Stimulated activated CD8-positive, alpha-beta memory T cell treated with anti-CD3 and anti-CD28 coated beads, Interleukin-12 subunit alpha, Interleukin-12 subunit beta, amount 100 ng/mL, for 24 hours (primary cell): ENCODE measurements around the gene ESYT1.
A peak's percentile ranks its signal among the peaks of the same experiment; 100 is the strongest.

Experiments
- DNase-seq: peaks from one replicate; pipeline ENCODE4 v3.0.0-alpha.2; 2020; ENCODE audit errors: extremely low read depth

The ESYT1 gene, protein sequence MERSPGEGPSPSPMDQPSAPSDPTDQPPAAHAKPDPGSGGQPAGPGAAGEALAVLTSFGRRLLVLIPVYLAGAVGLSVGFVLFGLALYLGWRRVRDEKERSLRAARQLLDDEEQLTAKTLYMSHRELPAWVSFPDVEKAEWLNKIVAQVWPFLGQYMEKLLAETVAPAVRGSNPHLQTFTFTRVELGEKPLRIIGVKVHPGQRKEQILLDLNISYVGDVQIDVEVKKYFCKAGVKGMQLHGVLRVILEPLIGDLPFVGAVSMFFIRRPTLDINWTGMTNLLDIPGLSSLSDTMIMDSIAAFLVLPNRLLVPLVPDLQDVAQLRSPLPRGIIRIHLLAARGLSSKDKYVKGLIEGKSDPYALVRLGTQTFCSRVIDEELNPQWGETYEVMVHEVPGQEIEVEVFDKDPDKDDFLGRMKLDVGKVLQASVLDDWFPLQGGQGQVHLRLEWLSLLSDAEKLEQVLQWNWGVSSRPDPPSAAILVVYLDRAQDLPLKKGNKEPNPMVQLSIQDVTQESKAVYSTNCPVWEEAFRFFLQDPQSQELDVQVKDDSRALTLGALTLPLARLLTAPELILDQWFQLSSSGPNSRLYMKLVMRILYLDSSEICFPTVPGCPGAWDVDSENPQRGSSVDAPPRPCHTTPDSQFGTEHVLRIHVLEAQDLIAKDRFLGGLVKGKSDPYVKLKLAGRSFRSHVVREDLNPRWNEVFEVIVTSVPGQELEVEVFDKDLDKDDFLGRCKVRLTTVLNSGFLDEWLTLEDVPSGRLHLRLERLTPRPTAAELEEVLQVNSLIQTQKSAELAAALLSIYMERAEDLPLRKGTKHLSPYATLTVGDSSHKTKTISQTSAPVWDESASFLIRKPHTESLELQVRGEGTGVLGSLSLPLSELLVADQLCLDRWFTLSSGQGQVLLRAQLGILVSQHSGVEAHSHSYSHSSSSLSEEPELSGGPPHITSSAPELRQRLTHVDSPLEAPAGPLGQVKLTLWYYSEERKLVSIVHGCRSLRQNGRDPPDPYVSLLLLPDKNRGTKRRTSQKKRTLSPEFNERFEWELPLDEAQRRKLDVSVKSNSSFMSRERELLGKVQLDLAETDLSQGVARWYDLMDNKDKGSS

DNA sequence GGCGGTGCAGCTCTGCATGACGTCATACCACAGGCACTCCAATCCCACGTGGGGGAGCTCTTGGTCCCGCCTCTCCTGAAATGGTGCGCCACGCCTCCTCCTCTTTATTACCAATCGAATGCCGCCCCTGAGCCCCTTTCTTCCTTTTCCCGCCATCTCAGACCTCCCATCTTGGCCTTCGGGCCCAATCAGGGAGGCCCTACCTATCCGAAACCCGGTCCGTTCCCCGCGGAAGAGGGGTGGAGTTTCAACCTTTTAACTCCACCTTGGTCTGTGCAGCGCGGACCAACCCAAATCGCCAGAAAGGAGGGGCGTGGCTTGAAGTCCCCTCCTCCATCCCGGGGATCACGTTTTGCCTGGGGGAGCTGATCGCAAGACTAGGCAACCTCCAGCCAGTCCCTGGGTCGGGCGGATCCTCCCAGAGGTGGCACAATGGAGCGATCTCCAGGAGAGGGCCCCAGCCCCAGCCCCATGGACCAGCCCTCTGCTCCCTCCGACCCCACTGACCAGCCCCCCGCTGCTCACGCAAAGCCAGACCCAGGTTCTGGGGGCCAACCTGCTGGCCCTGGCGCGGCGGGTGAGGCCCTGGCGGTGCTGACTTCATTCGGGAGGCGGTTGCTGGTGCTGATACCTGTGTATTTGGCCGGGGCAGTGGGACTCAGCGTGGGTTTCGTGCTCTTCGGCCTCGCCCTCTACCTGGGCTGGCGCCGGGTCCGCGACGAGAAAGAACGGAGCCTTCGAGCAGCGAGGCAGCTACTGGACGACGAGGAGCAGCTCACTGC is at the start of gene ESYT1:
Gene ESYT1, plus strand, starts transcription at position 380 of the 782 bp plus-strand sequence. Its CDS starts 53 bp downstream, at position 433.
- DNase-seq, result peak; percentile 90

DNA sequence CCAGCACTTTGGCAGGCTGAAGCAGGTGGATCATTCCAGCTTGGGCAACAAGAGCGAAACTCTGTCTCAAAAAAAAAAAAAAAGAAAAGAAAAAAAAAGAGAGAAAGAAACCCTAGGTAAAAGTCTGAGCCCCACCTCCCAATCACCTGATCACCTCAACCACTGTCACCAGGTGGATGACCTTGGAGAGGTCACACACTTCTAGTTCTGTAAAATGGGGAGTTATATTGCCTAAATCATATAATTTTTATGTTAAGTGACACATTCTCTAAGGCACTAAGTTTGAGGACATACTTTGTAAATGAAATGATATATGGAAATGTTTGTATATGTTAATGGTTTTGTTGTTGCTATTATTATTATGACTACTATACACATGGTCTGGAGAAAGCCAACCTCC is 49.6 kb upstream of the ESYT1 start:
- no peak for DNase-seq

DNA sequence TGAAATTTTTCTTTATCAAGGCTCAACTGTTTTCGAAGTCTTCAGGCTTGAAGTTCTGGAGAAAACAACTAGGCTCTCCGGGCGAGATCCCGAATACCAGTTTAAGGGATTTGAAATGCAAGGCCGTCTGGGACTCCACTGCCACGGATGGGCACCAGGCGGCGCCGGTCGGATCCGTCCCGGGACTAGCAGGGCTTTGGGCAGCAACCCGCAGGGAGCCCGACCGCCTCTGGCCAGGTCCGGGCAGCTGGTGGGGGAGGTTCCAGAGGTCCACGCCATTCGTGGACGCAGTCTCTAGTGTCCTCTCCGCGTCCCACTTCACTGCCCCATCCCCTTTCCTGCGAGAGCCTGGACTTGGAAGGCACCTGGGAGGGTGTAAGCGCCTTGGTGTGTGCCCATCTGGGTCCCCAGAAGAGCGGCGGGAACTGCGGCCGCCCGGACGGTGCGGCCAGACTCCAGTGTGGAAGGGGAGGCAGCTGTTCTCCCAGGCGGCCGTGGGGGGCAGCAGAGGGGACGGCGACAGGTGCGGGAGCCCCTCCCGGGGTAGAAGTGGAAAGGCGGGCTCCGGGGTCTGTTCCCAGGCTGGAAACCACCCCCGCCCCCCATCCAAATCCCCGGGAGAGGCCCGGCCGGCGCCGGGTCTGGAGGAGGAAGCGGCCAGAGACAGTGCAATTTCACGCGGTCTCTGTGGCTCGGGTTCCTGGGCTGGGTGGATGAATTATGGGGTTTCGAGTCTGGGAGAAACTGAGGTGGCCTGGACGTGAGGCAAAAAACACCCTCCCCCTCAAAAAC is 48.9 kb upstream of the ESYT1 start:
- DNase-seq, result no peak

DNA sequence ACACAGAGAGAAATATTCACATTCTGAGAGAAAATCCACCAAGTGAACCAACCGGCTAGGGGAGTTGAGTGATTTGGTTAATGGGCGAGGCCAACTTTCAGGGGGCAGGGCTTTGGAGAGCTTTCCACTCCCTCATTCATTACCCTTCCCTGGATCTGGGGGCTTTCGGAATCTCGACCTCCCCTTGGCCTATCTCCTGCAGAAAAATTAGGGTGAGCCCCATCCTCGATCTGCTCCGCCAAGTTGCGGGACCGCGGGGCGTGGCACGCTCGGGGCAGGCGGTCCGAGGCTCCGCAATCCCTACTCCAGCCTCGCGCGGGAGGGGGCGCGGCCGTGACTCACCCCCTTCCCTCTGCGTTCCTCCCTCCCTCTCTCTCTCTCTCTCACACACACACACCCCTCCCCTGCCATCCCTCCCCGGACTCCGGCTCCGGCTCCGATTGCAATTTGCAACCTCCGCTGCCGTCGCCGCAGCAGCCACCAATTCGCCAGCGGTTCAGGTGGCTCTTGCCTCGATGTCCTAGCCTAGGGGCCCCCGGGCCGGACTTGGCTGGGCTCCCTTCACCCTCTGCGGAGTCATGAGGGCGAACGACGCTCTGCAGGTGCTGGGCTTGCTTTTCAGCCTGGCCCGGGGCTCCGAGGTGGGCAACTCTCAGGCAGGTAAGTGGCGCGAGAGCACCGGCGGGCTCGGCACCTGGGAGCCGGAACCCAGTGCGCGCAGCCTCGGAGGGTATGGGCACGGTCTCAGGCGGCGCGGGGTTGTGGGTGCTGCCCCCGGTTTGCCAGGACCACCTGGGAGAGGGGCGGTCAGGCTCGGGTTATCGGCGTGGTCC is 48.1 kb upstream of the ESYT1 start, which contains the start of gene ERBB3:
Gene ERBB3, plus strand, starts transcription at position 443 of the 833 bp plus-strand sequence. Its CDS starts 136 bp downstream, at position 579.
- no peak for DNase-seq

DNA sequence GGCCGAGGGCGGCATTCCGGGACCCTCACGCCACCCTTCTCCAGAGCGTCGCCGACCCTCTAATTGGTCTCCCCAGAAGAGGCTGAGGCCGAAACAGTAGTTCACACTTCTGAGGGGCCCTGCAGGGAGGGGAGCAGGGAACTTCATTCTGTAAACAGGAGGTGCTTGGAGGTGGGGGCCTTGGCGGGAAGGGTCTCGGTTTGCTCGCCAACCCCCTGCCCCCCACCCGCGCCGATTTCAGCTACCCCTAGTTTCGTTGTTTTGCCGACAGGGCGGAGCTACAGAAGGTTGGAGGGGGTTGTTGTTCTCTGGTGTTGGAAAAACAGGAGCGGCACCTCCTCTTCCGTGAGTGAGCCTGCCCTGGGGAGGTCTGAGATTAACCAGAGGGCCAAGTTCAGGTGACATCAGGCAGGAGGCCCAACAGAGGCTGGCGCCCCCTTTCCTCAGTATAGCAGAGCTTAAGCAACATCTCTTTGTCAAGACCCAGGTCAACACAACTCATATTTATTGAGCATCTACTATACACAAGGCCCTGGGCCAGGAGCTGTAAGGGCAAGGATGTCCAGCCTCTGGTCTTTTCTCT is 47.4 kb upstream of the ESYT1 start:
- DNase-seq, result no peak

DNA sequence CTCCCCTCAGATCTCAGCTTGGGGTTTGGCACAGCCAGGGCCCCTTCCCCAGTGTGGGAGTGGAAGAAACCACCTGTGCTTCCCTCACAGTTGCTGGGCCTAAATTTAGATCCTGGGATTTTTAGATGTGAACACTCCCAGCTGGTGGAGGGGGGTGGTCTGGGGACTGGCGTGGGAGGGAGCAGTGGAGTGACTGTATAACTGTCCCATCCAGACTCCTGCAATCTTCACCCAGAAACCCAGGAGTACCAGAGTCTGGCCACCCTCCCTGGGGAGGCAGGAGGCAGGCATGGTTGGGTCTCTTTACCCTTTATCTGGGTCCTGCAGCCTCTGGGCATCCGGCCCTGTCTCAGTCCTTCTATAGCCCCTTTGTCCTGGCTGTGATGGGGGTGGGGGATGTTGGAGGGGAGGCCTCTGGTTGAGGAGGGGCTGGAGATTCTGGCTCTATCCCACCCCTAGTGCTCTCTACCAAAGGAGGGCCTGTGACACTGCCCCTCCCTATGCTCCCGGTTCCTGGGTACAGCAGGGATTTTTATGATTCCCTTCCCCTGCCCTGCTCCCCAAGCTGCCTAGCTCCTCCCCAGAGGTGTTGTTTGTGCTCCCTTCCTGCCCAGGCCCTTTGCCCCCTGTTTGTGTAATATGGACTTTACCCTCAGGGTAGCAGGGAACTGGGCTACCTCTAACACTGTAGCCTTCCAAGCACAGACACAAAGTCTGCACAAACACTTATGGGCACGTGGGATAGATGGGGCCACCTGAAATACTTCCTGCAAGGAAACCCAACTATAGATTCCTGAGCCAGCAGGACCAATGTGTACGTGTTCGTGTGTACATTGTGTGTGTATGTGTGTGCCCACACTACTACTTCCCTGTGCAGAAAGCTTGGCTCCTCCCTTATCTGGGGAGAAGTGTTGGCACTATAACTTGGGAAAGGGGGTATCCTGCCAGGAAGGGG is 46.4 kb upstream of the ESYT1 start:
- DNase-seq, result no peak

DNA sequence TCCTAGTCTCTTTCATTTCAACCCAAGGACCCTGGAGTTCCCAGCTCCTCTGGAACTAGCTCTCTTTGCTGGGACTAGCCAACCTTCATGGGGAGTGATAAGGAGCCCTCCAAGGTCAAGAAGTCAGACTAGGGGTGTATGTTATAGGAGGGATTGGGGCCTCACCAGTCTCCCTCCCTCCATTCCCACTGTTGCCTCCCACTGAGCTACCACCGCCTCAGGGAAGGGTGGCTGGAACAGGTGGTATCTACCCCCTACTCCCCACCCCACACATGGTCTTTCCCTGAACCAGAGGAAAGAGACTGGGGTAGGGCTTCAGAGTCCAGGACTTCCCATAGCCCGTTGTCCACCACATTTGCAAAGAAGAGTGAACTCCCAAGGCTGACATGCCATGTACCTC is 45.7 kb upstream of the ESYT1 start:
- DNase-seq, result no peak

DNA sequence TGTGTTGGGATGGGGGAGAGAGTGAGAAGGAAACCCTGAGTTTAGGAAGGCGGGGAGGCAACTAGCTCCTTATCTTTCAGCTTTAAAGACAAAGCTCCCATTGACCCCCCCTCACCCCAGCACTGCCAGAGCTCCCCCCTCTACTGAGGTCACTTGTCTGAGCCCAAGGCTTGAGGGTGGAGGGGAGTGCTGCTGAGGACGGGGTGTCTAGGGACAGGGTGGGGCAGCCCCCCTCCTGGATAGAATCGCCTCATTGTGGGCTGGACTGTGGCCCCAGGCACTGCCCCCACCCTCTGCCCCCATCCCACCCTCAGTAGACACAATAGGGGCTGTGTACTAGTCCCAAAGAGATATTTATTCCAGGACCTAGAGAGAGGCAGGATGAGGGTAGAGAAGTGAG is 45.1 kb upstream of the ESYT1 start:
- no peak for DNase-seq

DNA sequence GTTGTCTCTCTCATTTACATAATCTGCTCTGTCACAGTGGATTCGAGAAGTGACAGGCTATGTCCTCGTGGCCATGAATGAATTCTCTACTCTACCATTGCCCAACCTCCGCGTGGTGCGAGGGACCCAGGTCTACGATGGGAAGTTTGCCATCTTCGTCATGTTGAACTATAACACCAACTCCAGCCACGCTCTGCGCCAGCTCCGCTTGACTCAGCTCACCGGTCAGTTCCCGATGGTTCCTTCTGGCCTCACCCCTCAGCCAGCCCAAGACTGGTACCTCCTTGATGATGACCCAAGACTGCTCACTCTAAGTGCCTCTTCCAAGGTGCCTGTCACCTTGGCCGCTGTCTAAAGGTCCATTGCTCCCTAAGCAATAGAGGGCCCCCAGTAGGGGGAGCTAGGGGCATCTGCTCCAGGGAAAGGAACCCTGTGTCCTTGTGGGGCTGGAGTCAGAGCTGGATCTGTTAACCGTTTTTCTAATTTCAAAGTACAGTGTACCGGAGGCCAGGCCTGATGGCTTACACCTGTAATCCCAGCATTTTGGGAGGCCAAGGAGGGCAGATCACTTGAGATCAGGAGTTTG is 43.0 kb upstream of the ESYT1 start:
- no peak for DNase-seq

DNA sequence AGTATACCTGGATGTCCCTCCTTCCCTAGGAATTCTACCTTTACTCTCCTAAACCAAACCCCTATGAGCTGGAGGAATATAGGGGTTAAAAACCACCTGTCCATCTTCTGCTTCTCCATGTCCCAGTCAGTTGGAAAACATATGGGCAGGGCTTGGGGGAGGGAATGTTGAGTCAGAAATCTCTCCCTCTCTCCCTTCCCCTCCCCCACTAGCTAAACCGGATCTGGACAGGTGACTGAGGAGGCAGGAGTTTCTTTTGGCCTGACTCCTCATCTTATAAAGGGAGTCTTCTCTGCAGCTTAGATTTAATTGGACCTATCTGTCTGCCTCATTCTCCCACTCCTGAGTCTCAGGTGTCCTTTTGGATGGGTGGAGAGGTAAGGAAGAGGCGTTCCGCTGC is 42.0 kb upstream of the ESYT1 start:
- no peak for DNase-seq

DNA sequence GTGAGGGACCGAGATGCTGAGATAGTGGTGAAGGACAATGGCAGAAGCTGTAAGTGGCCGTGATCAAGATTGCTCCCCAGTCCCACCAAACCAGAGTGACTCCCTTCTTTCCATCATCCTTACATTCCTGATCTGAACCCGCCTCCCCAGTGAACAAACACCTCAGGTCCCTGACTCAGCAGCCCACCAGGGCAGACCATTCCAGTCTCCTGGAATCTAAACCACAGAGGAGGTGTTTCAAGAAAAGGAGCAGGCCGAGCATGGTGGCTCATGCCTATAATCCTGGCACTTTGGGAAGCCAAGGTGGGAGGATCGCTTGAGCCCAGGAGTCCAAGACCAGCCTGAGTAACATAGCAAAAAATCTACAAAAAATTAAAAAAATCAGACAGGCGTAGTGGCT is 41.5 kb upstream of the ESYT1 start:
- DNase-seq, result no peak

DNA sequence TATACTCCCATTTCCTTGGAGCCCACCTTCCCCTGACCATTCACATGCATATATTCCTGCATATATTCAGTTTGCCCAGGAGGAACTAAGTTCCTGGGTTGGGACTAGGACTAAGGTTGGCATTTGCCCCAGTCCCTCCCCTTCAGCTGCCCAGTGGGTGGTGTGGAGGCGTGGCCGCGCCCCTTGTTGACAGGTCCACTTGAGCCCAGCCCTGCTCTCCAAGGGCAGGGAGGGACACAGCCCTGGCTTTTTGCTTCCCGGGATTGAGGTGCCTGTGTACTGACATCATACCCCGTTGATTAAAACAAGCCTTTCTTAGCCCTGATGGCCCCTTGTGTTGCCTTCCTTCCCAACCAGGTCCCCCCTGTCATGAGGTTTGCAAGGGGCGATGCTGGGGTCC is 40.8 kb upstream of the ESYT1 start:
- no peak for DNase-seq

DNA sequence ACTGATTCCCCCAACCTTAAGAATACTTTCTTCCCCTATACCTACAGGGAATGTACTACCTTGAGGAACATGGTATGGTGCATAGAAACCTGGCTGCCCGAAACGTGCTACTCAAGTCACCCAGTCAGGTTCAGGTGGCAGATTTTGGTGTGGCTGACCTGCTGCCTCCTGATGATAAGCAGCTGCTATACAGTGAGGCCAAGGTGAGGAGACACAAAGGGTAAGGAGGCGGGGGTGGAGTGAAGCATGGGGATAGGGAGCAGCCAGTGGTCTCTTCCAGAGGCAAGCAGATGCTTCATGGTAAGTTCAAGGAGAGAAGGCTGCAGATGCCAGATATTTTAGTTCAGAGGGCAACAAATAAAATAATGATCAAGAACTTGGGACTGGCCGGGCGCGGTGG is 30.3 kb upstream of the ESYT1 start:
- DNase-seq, result no peak

DNA sequence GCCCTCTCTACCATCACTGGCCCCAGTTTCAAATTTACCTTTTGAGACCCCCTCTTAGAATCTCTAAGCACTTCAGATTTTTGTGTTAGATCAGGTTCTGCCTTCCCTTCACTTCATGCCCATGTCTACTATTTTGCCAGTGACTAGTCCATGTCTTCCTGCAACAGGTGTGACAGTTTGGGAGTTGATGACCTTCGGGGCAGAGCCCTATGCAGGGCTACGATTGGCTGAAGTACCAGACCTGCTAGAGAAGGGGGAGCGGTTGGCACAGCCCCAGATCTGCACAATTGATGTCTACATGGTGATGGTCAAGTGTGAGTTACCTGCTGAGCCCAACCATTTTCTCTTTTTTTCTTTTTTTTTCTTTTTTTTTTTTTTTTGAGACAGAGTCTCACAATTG is 29.5 kb upstream of the ESYT1 start:
- no peak for DNase-seq

DNA sequence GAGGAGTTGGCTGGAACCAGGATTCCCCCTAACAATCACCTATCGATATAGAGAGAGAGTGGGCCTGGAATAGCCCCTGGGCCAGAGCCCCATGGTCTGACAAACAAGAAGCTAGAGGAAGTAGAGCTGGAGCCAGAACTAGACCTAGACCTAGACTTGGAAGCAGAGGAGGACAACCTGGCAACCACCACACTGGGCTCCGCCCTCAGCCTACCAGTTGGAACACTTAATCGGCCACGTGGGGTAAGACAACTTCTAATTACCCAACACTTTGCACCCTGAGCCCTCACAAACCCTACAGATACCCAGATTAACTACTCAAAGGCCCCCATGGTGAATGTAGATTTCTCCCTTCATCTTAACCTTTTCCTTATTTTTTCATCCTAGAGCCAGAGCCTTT is 28.3 kb upstream of the ESYT1 start:
- no peak for DNase-seq

DNA sequence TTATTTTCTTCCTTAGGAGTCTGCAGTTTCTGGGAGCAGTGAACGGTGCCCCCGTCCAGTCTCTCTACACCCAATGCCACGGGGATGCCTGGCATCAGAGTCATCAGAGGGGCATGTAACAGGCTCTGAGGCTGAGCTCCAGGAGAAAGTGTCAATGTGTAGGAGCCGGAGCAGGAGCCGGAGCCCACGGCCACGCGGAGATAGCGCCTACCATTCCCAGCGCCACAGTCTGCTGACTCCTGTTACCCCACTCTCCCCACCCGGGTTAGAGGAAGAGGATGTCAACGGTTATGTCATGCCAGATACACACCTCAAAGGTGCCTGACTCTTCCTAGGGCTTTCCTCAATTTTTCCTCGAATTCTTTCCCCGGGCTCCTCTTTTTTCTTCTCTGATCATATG is 27.0 kb upstream of the ESYT1 start:
- DNase-seq, result no peak

DNA sequence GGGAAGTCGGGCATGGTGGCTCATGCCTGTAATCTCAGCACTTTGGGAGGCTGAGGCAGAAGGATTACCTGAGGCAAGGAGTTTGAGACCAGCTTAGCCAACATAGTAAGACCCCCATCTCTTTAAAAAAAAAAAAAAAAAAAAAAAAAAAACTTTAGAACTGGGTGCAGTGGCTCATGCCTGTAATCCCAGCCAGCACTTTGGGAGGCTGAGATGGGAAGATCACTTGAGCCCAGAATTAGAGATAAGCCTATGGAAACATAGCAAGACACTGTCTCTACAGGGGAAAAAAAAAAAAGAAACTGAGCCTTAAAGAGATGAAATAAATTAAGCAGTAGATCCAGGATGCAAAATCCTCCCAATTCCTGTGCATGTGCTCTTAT is 25.4 kb upstream of the ESYT1 start:
- DNase-seq, result no peak
